ENCODE data around the gene RB1.

Gene RB1

GRCh38 chr13:48303359-48304142 lies at the start of gene RB1:
TSS of gene RB1 (plus strand) at chr13:48303751. CDS start at chr13:48303913, 162 bp downstream.
- peak; percentile 93 for DNase-seq
- H3K36me3 Mint-ChIP-seq (ENCODE audit: low read depth): peaks cover 34% of the 10 kb centered on the region
- no peaks in the 10 kb centered on the region for H3K27me3 Mint-ChIP-seq
- peak within 1 kb of the TSS; percentile 98 for H3K4me3 Mint-ChIP-seq
- H3K9me3 Mint-ChIP-seq: no peaks in the 10 kb centered on the region
- peak within 1 kb of the TSS; percentile 97 for H3K27ac Mint-ChIP-seq
- H3K4me1 Mint-ChIP-seq (ENCODE audit: low read depth): peaks cover 31% of the 10 kb centered on the region

- peaks cover 74% of the 10 kb centered on the region for H3K36me3 Mint-ChIP-seq (ENCODE audit: low read depth)
- no peak for DNase-seq
- no peak overlapping the region for H3K4me3 Mint-ChIP-seq
- peaks cover 73% of the 10 kb centered on the region for H3K4me1 Mint-ChIP-seq (ENCODE audit: low read depth)
- peak overlapping the region; percentile 60 for H3K27ac Mint-ChIP-seq
- no peaks in the 10 kb centered on the region for H3K27me3 Mint-ChIP-seq
- no peaks in the 10 kb centered on the region for H3K9me3 Mint-ChIP-seq
Observed at GRCh38 chr13:48253849-48254248, 49.7 kb upstream of the RB1 start.

- H3K27me3 Mint-ChIP-seq: no peaks in the 10 kb centered on the region
- H3K27ac Mint-ChIP-seq: peak overlapping the region; percentile 50
- H3K4me3 Mint-ChIP-seq: no peak overlapping the region
- H3K36me3 Mint-ChIP-seq (ENCODE audit: low read depth): peaks cover 84% of the 10 kb centered on the region
- H3K4me1 Mint-ChIP-seq (ENCODE audit: low read depth): peaks cover 72% of the 10 kb centered on the region
- H3K9me3 Mint-ChIP-seq: no peaks in the 10 kb centered on the region
- DNase-seq: no peak
Observed at GRCh38 chr13:48255090-48255489, 48.5 kb upstream of the RB1 start.

- DNase-seq: no peak
- H3K4me3 Mint-ChIP-seq: no peak overlapping the region
- peak overlapping the region; percentile 38 for H3K27ac Mint-ChIP-seq
- no peaks in the 10 kb centered on the region for H3K27me3 Mint-ChIP-seq
- H3K36me3 Mint-ChIP-seq (ENCODE audit: low read depth): peaks cover 85% of the 10 kb centered on the region
- no peaks in the 10 kb centered on the region for H3K9me3 Mint-ChIP-seq
- H3K4me1 Mint-ChIP-seq (ENCODE audit: low read depth): peaks cover 71% of the 10 kb centered on the region
Observed at GRCh38 chr13:48255954-48256353, 47.6 kb upstream of the RB1 start.

GRCh38 chr13:48258002-48258401 lies 45.5 kb upstream of the RB1 start:
- peaks cover 64% of the 10 kb centered on the region for H3K4me1 Mint-ChIP-seq (ENCODE audit: low read depth)
- H3K9me3 Mint-ChIP-seq: no peaks in the 10 kb centered on the region
- H3K27ac Mint-ChIP-seq: peak overlapping the region; percentile 59
- no peak for DNase-seq
- H3K27me3 Mint-ChIP-seq: no peaks in the 10 kb centered on the region
- peaks cover 89% of the 10 kb centered on the region for H3K36me3 Mint-ChIP-seq (ENCODE audit: low read depth)
- no peak overlapping the region for H3K4me3 Mint-ChIP-seq

GRCh38 chr13:48258430-48258829 lies 45.1 kb upstream of the RB1 start:
- Mint-ChIP-seq H3K27me3 (no peaks in the 10 kb centered on the region), H3K36me3 (ENCODE audit: low read depth) (peaks cover 92% of the 10 kb centered on the region), H3K27ac (peak overlapping the region; percentile 63)

GRCh38 chr13:48260970-48261369 lies 42.6 kb upstream of the RB1 start:
- H3K36me3 Mint-ChIP-seq (ENCODE audit: low read depth): peaks cover 78% of the 10 kb centered on the region
- no peak overlapping the region for H3K4me3 Mint-ChIP-seq
- H3K9me3 Mint-ChIP-seq: no peaks in the 10 kb centered on the region
- H3K4me1 Mint-ChIP-seq (ENCODE audit: low read depth): peaks cover 72% of the 10 kb centered on the region
- H3K27me3 Mint-ChIP-seq: no peaks in the 10 kb centered on the region
- H3K27ac Mint-ChIP-seq: no peak overlapping the region
- no peak for DNase-seq

More at GRCh38 chr13:48258430-48258829, 45.1 kb upstream of the RB1 start:
- DNase-seq: no peak
- no peak overlapping the region for H3K4me3 Mint-ChIP-seq
- H3K4me1 Mint-ChIP-seq (ENCODE audit: low read depth): peaks cover 67% of the 10 kb centered on the region
- no peaks in the 10 kb centered on the region for H3K9me3 Mint-ChIP-seq

GRCh38 chr13:48263196-48263595 lies 40.4 kb upstream of the RB1 start:
- Mint-ChIP-seq H3K4me3 (no peak overlapping the region), H3K27me3 (no peaks in the 10 kb centered on the region), H3K36me3 (ENCODE audit: low read depth) (peaks cover 63% of the 10 kb centered on the region), H3K9me3 (no peaks in the 10 kb centered on the region), H3K4me1 (ENCODE audit: low read depth) (peaks cover 71% of the 10 kb centered on the region), H3K27ac (peak overlapping the region; percentile 12)
- no peak for DNase-seq

- H3K9me3 Mint-ChIP-seq: no peaks in the 10 kb centered on the region
Observed at GRCh38 chr13:48264058-48264457, 39.5 kb upstream of the RB1 start.

GRCh38 chr13:48265217-48265815 lies 38.2 kb upstream of the RB1 start:
- Mint-ChIP-seq H3K27me3 (no peaks in the 10 kb centered on the region), H3K4me1 (ENCODE audit: low read depth) (peaks cover 53% of the 10 kb centered on the region), H3K4me3 (no peak overlapping the region), H3K27ac (peak overlapping the region; percentile 39), H3K36me3 (ENCODE audit: low read depth) (peaks cover 48% of the 10 kb centered on the region), H3K9me3 (no peaks in the 10 kb centered on the region)
- no peak for DNase-seq

More at GRCh38 chr13:48264058-48264457, 39.5 kb upstream of the RB1 start:
- H3K4me1 Mint-ChIP-seq (ENCODE audit: low read depth): peaks cover 63% of the 10 kb centered on the region
- H3K27me3 Mint-ChIP-seq: no peaks in the 10 kb centered on the region
- no peak overlapping the region for H3K4me3 Mint-ChIP-seq
- no peak overlapping the region for H3K27ac Mint-ChIP-seq
- peaks cover 59% of the 10 kb centered on the region for H3K36me3 Mint-ChIP-seq (ENCODE audit: low read depth)
- DNase-seq: no peak

- Mint-ChIP-seq H3K4me3 (no peak overlapping the region), H3K27me3 (no peaks in the 10 kb centered on the region), H3K36me3 (ENCODE audit: low read depth) (peaks cover 40% of the 10 kb centered on the region), H3K27ac (peak overlapping the region; percentile 78), H3K4me1 (ENCODE audit: low read depth) (peaks cover 47% of the 10 kb centered on the region), H3K9me3 (no peaks in the 10 kb centered on the region)
- DNase-seq: no peak
Observed at GRCh38 chr13:48266150-48266549, 37.4 kb upstream of the RB1 start.

GRCh38 chr13:48266701-48267639 lies 36.6 kb upstream of the RB1 start:
- H3K36me3 Mint-ChIP-seq (ENCODE audit: low read depth): peaks cover 36% of the 10 kb centered on the region
- H3K9me3 Mint-ChIP-seq: no peaks in the 10 kb centered on the region
- H3K4me1 Mint-ChIP-seq (ENCODE audit: low read depth): peaks cover 45% of the 10 kb centered on the region
- no peak overlapping the region for H3K27ac Mint-ChIP-seq
- no peak for DNase-seq
- H3K27me3 Mint-ChIP-seq: no peaks in the 10 kb centered on the region
- H3K4me3 Mint-ChIP-seq: no peak overlapping the region

- DNase-seq: no peak
- Mint-ChIP-seq H3K36me3 (ENCODE audit: low read depth) (peaks cover 26% of the 10 kb centered on the region), H3K27me3 (no peaks in the 10 kb centered on the region), H3K27ac (peak overlapping the region; percentile 31), H3K4me1 (ENCODE audit: low read depth) (peaks cover 41% of the 10 kb centered on the region), H3K4me3 (no peak overlapping the region), H3K9me3 (no peaks in the 10 kb centered on the region)
Observed at GRCh38 chr13:48268019-48268418, 35.5 kb upstream of the RB1 start.

- DNase-seq: no peak
- Mint-ChIP-seq H3K27ac (no peak overlapping the region), H3K4me1 (ENCODE audit: low read depth) (peaks cover 16% of the 10 kb centered on the region), H3K4me3 (no peak overlapping the region), H3K27me3 (no peaks in the 10 kb centered on the region), H3K36me3 (ENCODE audit: low read depth) (peaks cover 7% of the 10 kb centered on the region), H3K9me3 (no peaks in the 10 kb centered on the region)
Observed at GRCh38 chr13:48273346-48273745, 30.2 kb upstream of the RB1 start.

Measured in activated T-cell treated with anti-CD3 and anti-CD28 coated beads, Interleukin-2, amount 50 U/mL, for 24 hours (primary cell).